ENCODE data around the gene C15orf39.

The C15orf39 gene

GRCh38 chr15:75213768-75214221 lies 12.1 kb downstream of the C15orf39 start:
- TF ChIP-seq EZH2phosphoT487 (conservative IDR thresholded peaks at IDR 0.05; ENCODE audit: low read length): no peak
- TF ChIP-seq, protein P1, sequence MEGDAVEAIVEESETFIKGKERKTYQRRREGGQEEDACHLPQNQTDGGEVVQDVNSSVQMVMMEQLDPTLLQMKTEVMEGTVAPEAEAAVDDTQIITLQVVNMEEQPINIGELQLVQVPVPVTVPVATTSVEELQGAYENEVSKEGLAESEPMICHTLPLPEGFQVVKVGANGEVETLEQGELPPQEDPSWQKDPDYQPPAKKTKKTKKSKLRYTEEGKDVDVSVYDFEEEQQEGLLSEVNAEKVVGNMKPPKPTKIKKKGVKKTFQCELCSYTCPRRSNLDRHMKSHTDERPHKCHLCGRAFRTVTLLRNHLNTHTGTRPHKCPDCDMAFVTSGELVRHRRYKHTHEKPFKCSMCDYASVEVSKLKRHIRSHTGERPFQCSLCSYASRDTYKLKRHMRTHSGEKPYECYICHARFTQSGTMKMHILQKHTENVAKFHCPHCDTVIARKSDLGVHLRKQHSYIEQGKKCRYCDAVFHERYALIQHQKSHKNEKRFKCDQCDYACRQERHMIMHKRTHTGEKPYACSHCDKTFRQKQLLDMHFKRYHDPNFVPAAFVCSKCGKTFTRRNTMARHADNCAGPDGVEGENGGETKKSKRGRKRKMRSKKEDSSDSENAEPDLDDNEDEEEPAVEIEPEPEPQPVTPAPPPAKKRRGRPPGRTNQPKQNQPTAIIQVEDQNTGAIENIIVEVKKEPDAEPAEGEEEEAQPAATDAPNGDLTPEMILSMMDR (IDR thresholded peaks at IDR 0.05; ENCODE audit: insufficient read depth, low read length, poor library complexity, severe bottlenecking): no peak
- no peak overlapping the region for H3K4me2 ChIP-seq (ENCODE audit: low read depth, low read length, poor library complexity, severe bottlenecking)
- no peaks in the 10 kb centered on the region for H3K36me3 ChIP-seq (ENCODE audit: low read length)
- no peaks in the 10 kb centered on the region for H3K9me3 ChIP-seq (ENCODE audit: insufficient read depth, low read length)
- H3K4me3 ChIP-seq (ENCODE audit: insufficient read depth, low read length, poor library complexity, severe bottlenecking): no peak overlapping the region
- no peaks in the 10 kb centered on the region for H3K9me2 ChIP-seq (replicated peaks; ENCODE audit: insufficient read depth, low read length)
- H2AFZ ChIP-seq (ENCODE audit: low read depth, low read length, severe bottlenecking): no peak overlapping the region
- H3K9ac ChIP-seq (ENCODE audit: low read length): no peak overlapping the region
- H4K20me1 ChIP-seq (ENCODE audit: low read depth, low read length): peaks cover 13% of the 10 kb centered on the region
- peaks cover 16% of the 10 kb centered on the region for H3K79me2 ChIP-seq (ENCODE audit: insufficient read depth, low read length)
- no peaks in the 10 kb centered on the region for H3K27me3 ChIP-seq (ENCODE audit: low read length)
- no peak overlapping the region for H3K27ac ChIP-seq (ENCODE audit: low read depth, low read length)
- H3F3A ChIP-seq (ENCODE audit: insufficient read depth): no peaks in the 10 kb centered on the region

DNA sequence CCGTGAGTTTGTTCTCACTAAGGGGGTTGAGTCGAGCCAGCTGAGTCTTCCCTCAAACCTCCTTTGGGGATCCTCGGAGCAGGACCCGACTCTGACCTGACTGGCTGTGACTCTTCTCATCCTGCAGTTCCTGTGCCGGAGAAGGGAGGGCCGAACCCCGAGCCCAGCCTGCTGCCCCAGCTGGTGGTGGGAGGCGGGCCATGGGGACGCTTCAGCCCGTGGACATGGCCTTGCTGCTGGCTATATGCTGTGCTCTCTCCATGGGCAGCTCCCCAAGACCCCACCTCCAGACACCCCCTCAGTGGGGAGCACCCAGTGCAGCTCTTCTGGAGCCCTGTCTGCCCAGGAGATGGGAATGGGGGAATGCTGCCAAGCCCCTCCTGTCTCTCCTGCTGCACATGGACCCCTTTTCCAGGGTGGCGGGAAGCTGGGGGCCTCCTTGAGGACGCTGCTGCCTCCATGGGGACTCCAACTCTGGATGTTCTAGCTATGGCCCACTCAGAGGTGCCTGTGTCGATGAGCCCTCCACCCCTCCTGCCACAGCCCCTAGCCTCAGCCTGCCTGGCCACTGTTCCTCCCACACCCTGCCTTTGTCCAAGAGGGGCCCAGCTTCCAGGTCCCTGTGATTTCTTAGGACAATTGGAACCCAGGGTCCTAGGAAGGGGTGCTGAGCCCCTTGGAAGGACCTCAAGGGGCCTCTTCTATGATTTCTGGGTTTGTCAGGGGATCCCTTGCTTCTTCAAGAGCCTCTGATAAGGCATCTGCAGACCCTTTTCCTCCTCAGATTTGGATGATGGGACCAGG lies 12.8 kb downstream of the C15orf39 start:
- no peaks in the 10 kb centered on the region for H3K9me3 ChIP-seq (ENCODE audit: insufficient read depth, low read length)
- no peaks in the 10 kb centered on the region for H3K36me3 ChIP-seq (ENCODE audit: low read length)
- no peaks in the 10 kb centered on the region for H3K27me3 ChIP-seq (ENCODE audit: low read length)
- peaks cover 9% of the 10 kb centered on the region; the same call in 1 of the 2 replicates for H3K79me2 ChIP-seq (ENCODE audit: insufficient read depth, low read length)
- no peaks in the 10 kb centered on the region for H3F3A ChIP-seq (ENCODE audit: insufficient read depth)
- H2AFZ ChIP-seq (ENCODE audit: low read depth, low read length, severe bottlenecking): no peak overlapping the region
- H3K4me2 ChIP-seq (ENCODE audit: low read depth, low read length, poor library complexity, severe bottlenecking): no peak overlapping the region
- no peaks in the 10 kb centered on the region for H3K9me2 ChIP-seq (replicated peaks; ENCODE audit: insufficient read depth, low read length)
- H4K20me1 ChIP-seq (ENCODE audit: low read depth, low read length): peaks cover 7% of the 10 kb centered on the region
- no peak overlapping the region for H3K27ac ChIP-seq (ENCODE audit: low read depth, low read length)
- TF ChIP-seq, protein P1 (IDR thresholded peaks at IDR 0.05; ENCODE audit: insufficient read depth, low read length, poor library complexity, severe bottlenecking): no peak
- TF ChIP-seq EZH2phosphoT487 (conservative IDR thresholded peaks at IDR 0.05; ENCODE audit: low read length): no peak
- no peak overlapping the region for H3K9ac ChIP-seq (ENCODE audit: low read length)
- no peak overlapping the region for H3K4me3 ChIP-seq (ENCODE audit: insufficient read depth, low read length, poor library complexity, severe bottlenecking)

DNA sequence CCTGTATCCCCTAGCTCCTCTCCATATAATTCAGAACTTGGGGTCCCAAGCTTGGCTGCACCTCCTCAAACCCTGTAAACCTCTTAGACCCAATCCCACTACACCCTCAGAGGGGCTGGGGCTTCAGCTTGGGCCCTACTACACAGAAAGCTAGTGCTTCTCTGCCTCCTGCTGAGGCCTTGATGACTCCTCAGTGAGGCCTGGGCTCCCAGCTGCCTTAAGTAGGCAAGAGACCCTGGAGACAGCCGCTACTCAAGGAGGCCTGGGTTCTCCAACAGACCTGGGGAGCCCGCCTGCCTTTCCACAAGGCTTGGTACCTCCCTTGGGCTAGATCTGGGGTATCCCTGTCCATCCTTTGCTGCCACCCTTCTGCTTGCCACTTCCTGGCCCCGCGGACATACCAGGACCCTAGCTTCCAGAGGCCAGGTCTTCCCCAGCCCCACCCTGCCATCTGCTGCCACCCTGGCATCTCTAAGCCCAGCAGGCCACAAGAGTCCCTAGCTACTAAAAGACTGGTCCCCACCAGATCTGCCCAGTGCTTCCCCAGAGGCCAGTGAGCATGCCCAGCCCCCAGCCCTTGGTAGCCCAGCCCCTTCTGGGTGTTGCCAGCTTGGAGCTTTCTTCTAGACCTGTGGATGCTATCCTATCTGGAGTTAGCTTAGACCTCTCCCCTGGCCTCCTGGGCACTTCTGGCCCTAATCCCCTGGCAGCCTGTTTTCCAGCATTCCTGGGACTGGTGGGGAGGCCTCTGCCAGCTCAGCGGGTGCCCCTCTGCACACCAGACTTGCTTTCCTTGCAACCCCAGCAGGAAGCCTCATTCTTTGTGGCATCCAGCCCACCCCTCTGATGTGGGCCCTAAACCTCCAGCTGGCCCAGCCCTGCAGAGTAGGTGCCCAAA lies 13.7 kb downstream of the C15orf39 start:
- Histone ChIP-seq H3K9me2 (replicated peaks; ENCODE audit: insufficient read depth, low read length) (no peaks in the 10 kb centered on the region), H3K9ac (ENCODE audit: low read length) (no peak overlapping the region), H3K9me3 (ENCODE audit: insufficient read depth, low read length) (no peaks in the 10 kb centered on the region), H3K4me2 (ENCODE audit: low read depth, low read length, poor library complexity, severe bottlenecking) (no peak overlapping the region), H4K20me1 (ENCODE audit: low read depth, low read length) (peaks cover 5% of the 10 kb centered on the region; the same call in 1 of the 2 replicates), H3K79me2 (ENCODE audit: insufficient read depth, low read length) (0 out of 2 replicates have a peak, but pooled peaks cover under 1% of the 10 kb centered on the region), H3F3A (ENCODE audit: insufficient read depth) (no peaks in the 10 kb centered on the region), H3K27me3 (ENCODE audit: low read length) (no peaks in the 10 kb centered on the region), H3K27ac (ENCODE audit: low read depth, low read length) (no peak overlapping the region), H3K36me3 (ENCODE audit: low read length) (no peaks in the 10 kb centered on the region), H2AFZ (ENCODE audit: low read depth, low read length, severe bottlenecking) (no peak overlapping the region), H3K4me3 (ENCODE audit: insufficient read depth, low read length, poor library complexity, severe bottlenecking) (no peak overlapping the region)
- no peak for TF ChIP-seq EZH2phosphoT487 (conservative IDR thresholded peaks at IDR 0.05; ENCODE audit: low read length)
- TF ChIP-seq, protein P1 (IDR thresholded peaks at IDR 0.05; ENCODE audit: insufficient read depth, low read length, poor library complexity, severe bottlenecking): no peak

All from SU-DHL-6 (cell line).